ENCODE measurements around the gene NAALADL1.

NAALADL1 gene

GRCh38 chr11:65043881-65044501 is 14.4 kb downstream of the NAALADL1 start:
- Histone ChIP-seq H3K14ac (ENCODE audit: low read length) (no peak overlapping the region), H2BK5ac (ENCODE audit: low read depth, low read length, poor library complexity) (no peak overlapping the region), H3K36me3 (ENCODE audit: control insufficient read depth in 1 of 2, insufficient read depth in 2 of 2, low read length in 2 of 2) (peaks cover 22% of the 10 kb centered on the region in 2 experiments), H2AK5ac (ENCODE audit: low read length) (no peak overlapping the region), H2BK12ac (ENCODE audit: low read length) (no peak overlapping the region), H4K91ac (ENCODE audit: low read depth, low read length) (no peak overlapping the region), H2AFZ (ENCODE audit: insufficient read depth, low read length, poor library complexity) (no peak overlapping the region), H2BK120ac (ENCODE audit: insufficient read depth, low read length, poor library complexity) (no peak overlapping the region), H3K4me3 (ENCODE audit: low read depth, low read length) (no peak overlapping the region), H3K79me2 (ENCODE audit: control insufficient read depth, insufficient read depth, low read length, poor library complexity) (peaks cover 9% of the 10 kb centered on the region), H4K8ac (ENCODE audit: low read depth, low read length) (no peak overlapping the region), H3K79me1 (ENCODE audit: low read length) (peaks cover 9% of the 10 kb centered on the region), H3K4me1 (ENCODE audit: control insufficient read depth in 1 of 2, insufficient read depth in 2 of 2, low read length in 2 of 2) (peaks cover 3 to 4% of the 10 kb centered on the region in 2 experiments), H3K9ac (ENCODE audit: low read length) (no peak overlapping the region), H3K27me3 (ENCODE audit: insufficient read depth, low read length) (no peaks in the 10 kb centered on the region), H3K9me3 (ENCODE audit: insufficient read depth, low read depth, low read length) (peaks cover 1% of the 10 kb centered on the region), H3K4me2 (ENCODE audit: low read length) (no peak overlapping the region), H3K18ac (ENCODE audit: low read length) (peak overlapping the region; percentile 29), H3K23ac (ENCODE audit: low read length) (no peak overlapping the region), H3K27ac (ENCODE audit: low read depth, low read length) (no peak overlapping the region), H3K4ac (ENCODE audit: low read depth, low read length) (no peak overlapping the region), H4K12ac (ENCODE audit: low read depth, low read length) (no peak overlapping the region)
- no CpG with 5 or more reads among the region's 23 CpGs for WGBS (ENCODE audit: extremely low coverage, insufficient coverage, insufficient read length)
- peak in 1 of 2 donors; percentile 12 for DNase-seq

GRCh38 chr11:65042891-65043290 is 15.5 kb downstream of the NAALADL1 start:
- Histone ChIP-seq H2BK12ac (ENCODE audit: low read length) (no peak overlapping the region), H3K4me3 (ENCODE audit: low read depth, low read length) (no peak overlapping the region), H3K36me3 (ENCODE audit: control insufficient read depth in 1 of 2, insufficient read depth in 2 of 2, low read length in 2 of 2) (peaks cover 22 to 27% of the 10 kb centered on the region in 2 experiments), H2AK5ac (ENCODE audit: low read length) (no peak overlapping the region), H2AFZ (ENCODE audit: insufficient read depth, low read length, poor library complexity) (no peak overlapping the region), H3K18ac (ENCODE audit: low read length) (no peak overlapping the region), H4K91ac (ENCODE audit: low read depth, low read length) (no peak overlapping the region), H3K27me3 (ENCODE audit: insufficient read depth, low read length) (no peaks in the 10 kb centered on the region), H2BK5ac (ENCODE audit: low read depth, low read length, poor library complexity) (no peak overlapping the region), H3K23ac (ENCODE audit: low read length) (no peak overlapping the region), H3K9ac (ENCODE audit: low read length) (no peak overlapping the region), H3K79me1 (ENCODE audit: low read length) (peaks cover 9% of the 10 kb centered on the region), H4K8ac (ENCODE audit: low read depth, low read length) (no peak overlapping the region), H3K4ac (ENCODE audit: low read depth, low read length) (no peak overlapping the region), H3K9me3 (ENCODE audit: insufficient read depth, low read depth, low read length) (no peaks in the 10 kb centered on the region), H3K27ac (ENCODE audit: low read depth, low read length) (no peak overlapping the region), H3K79me2 (ENCODE audit: control insufficient read depth, insufficient read depth, low read length, poor library complexity) (peaks cover 9% of the 10 kb centered on the region), H3K4me1 (ENCODE audit: control insufficient read depth in 1 of 2, insufficient read depth in 2 of 2, low read length in 2 of 2) (peaks cover 3 to 4% of the 10 kb centered on the region in 2 experiments), H4K12ac (ENCODE audit: low read depth, low read length) (no peak overlapping the region), H3K14ac (ENCODE audit: low read length) (no peak overlapping the region), H3K4me2 (ENCODE audit: low read length) (no peak overlapping the region), H2BK120ac (ENCODE audit: insufficient read depth, low read length, poor library complexity) (no peak overlapping the region)
- WGBS (ENCODE audit: extremely low coverage, insufficient coverage, insufficient read length) = no CpG with 5 or more reads among the region's 6 CpGs
- DNase-seq = no peak

GRCh38 chr11:65040847-65041622 is 17.3 kb downstream of the NAALADL1 start, which contains the start of gene SAC3D1:
SAC3D1 (plus strand) TSS chr11:65041210; CDS start chr11:65041293, 83 bp downstream.
- Histone ChIP-seq H3K4ac (ENCODE audit: low read depth, low read length) (peak within 1 kb of the TSS; percentile 53), H3K18ac (ENCODE audit: low read length) (peak within 1 kb of the TSS; percentile 98), H2BK12ac (ENCODE audit: low read length) (no peak within 1 kb of the TSS), H3K36me3 (ENCODE audit: control insufficient read depth in 1 of 2, insufficient read depth in 2 of 2, low read length in 2 of 2) (peaks cover 31 to 35% of the 10 kb centered on the region in 2 experiments), H3K79me1 (ENCODE audit: low read length) (peaks cover 9% of the 10 kb centered on the region), H3K4me2 (ENCODE audit: low read length) (peak within 1 kb of the TSS; percentile 93), H2AFZ (ENCODE audit: insufficient read depth, low read length, poor library complexity) (peak within 1 kb of the TSS; percentile 95), H3K4me1 (ENCODE audit: control insufficient read depth in 1 of 2, insufficient read depth in 2 of 2, low read length in 2 of 2) (peaks cover 3 to 4% of the 10 kb centered on the region in 2 experiments), H2BK120ac (ENCODE audit: insufficient read depth, low read length, poor library complexity) (peak within 1 kb of the TSS; percentile 82), H2BK5ac (ENCODE audit: low read depth, low read length, poor library complexity) (peak within 1 kb of the TSS; percentile 97), H3K27ac (ENCODE audit: low read depth, low read length) (peak within 1 kb of the TSS; percentile 100), H3K79me2 (ENCODE audit: control insufficient read depth, insufficient read depth, low read length, poor library complexity) (peaks cover 9% of the 10 kb centered on the region), H3K4me3 (ENCODE audit: low read depth, low read length) (peak within 1 kb of the TSS; percentile 99), H3K23ac (ENCODE audit: low read length) (no peak within 1 kb of the TSS), H3K27me3 (ENCODE audit: insufficient read depth, low read length) (no peaks in the 10 kb centered on the region), H3K9ac (ENCODE audit: low read length) (peak within 1 kb of the TSS; percentile 81), H3K9me3 (ENCODE audit: insufficient read depth, low read depth, low read length) (no peaks in the 10 kb centered on the region), H3K14ac (ENCODE audit: low read length) (peak within 1 kb of the TSS; percentile 96), H2AK5ac (ENCODE audit: low read length) (peak within 1 kb of the TSS; percentile 16), H4K91ac (ENCODE audit: low read depth, low read length) (peak within 1 kb of the TSS; percentile 92), H4K8ac (ENCODE audit: low read depth, low read length) (peak within 1 kb of the TSS; percentile 93), H4K12ac (ENCODE audit: low read depth, low read length) (peak within 1 kb of the TSS; percentile 93)
- no CpG with 5 or more reads among the region's 91 CpGs for WGBS (ENCODE audit: extremely low coverage, insufficient coverage, insufficient read length)
- DNase-seq = peak; percentile 92 to 94

- peaks cover 32 to 35% of the 10 kb centered on the region in 2 experiments for H3K36me3 ChIP-seq (ENCODE audit: control insufficient read depth in 1 of 2, insufficient read depth in 2 of 2, low read length in 2 of 2)
- no peak overlapping the region for H4K91ac ChIP-seq (ENCODE audit: low read depth, low read length)
- H4K12ac ChIP-seq (ENCODE audit: low read depth, low read length) = no peak overlapping the region
- H3K14ac ChIP-seq (ENCODE audit: low read length) = no peak overlapping the region
- no peak overlapping the region for H3K18ac ChIP-seq (ENCODE audit: low read length)
- no peak overlapping the region for H2AK5ac ChIP-seq (ENCODE audit: low read length)
- peak overlapping the region; percentile 2 for H3K9ac ChIP-seq (ENCODE audit: low read length)
- no peak overlapping the region for H2BK5ac ChIP-seq (ENCODE audit: low read depth, low read length, poor library complexity)
- H3K27me3 ChIP-seq (ENCODE audit: insufficient read depth, low read length) = no peaks in the 10 kb centered on the region
- no peak overlapping the region for H3K4me3 ChIP-seq (ENCODE audit: low read depth, low read length)
- H3K27ac ChIP-seq (ENCODE audit: low read depth, low read length) = peak overlapping the region; percentile 28
- no CpG with 5 or more reads among the region's 7 CpGs for whole genome bisulfite sequencing (ENCODE audit: extremely low coverage, insufficient coverage, insufficient read length)
- H3K4me1 ChIP-seq (ENCODE audit: control insufficient read depth in 1 of 2, insufficient read depth in 2 of 2, low read length in 2 of 2) = peaks cover 3 to 4% of the 10 kb centered on the region in 2 experiments
- peak overlapping the region; percentile 51 for H3K4me2 ChIP-seq (ENCODE audit: low read length)
- no peak overlapping the region for H2AFZ ChIP-seq (ENCODE audit: insufficient read depth, low read length, poor library complexity)
- H2BK120ac ChIP-seq (ENCODE audit: insufficient read depth, low read length, poor library complexity) = no peak overlapping the region
- DNase-seq = no peak
- H3K9me3 ChIP-seq (ENCODE audit: insufficient read depth, low read depth, low read length) = no peaks in the 10 kb centered on the region
- peak overlapping the region; percentile 62 for H4K8ac ChIP-seq (ENCODE audit: low read depth, low read length)
- H3K79me1 ChIP-seq (ENCODE audit: low read length) = peaks cover 9% of the 10 kb centered on the region
- no peak overlapping the region for H3K23ac ChIP-seq (ENCODE audit: low read length)
- H2BK12ac ChIP-seq (ENCODE audit: low read length) = no peak overlapping the region
- no peak overlapping the region for H3K4ac ChIP-seq (ENCODE audit: low read depth, low read length)
- H3K79me2 ChIP-seq (ENCODE audit: control insufficient read depth, insufficient read depth, low read length, poor library complexity) = peaks cover 9% of the 10 kb centered on the region
Observed at GRCh38 chr11:65040520-65040846, 17.9 kb downstream of the NAALADL1 start.

Measured in trophoblast cell (in vitro differentiated cells and primary cell).